HG02970 (cell line): Measurements from ENCODE around the gene RAB44.

Experiments used
- ATAC-seq: cut with Tn5 transposase; IDR thresholded peaks from one replicate; pipeline ENCODE4 v1.9.1; 2021; ENCODE audit warnings: mild to moderate bottlenecking, moderate library complexity, moderate number of reproducible peaks; ENCODE audit not compliant: unreplicated experiment, low FRiP score

RAB44 gene

DNA sequence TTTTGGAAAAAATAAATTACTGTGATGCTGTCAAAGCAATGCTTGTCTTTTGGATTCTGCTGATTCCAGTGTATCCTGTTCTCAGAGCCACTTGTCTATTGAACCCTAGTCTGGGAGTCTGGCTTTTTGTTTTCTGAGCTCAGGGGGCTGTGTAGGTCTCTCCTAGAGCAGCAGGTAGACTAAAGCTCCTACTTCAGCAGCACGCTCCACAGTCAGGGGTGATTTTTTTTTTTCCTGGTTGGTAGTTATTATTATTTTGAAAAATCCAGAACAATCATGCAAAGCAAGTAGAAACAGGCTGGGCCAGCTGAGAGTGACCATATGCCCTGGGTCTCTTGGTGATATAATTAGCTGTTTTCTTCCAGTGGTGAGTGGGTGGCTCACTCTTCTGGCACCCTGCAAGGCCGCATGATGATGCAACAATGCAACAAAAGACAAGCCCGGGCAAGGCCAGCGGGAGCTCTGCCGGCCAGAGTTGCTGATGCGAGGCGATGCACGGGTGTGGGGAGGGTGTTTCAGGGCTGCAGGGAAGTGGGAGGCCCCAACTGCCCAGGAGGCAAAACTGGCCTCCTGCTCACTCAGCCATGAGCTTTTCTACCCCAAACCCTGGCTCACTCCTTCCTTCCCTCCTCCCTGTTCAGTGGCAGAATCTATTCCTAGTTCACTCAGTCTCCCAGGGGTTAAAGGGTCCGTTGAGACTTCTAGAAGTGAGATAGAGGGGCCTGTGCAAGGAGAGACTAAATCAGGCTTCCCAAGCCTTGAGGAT, 30.6 kb upstream of the RAB44 start:
- peak; percentile 82 for ATAC-seq

DNA sequence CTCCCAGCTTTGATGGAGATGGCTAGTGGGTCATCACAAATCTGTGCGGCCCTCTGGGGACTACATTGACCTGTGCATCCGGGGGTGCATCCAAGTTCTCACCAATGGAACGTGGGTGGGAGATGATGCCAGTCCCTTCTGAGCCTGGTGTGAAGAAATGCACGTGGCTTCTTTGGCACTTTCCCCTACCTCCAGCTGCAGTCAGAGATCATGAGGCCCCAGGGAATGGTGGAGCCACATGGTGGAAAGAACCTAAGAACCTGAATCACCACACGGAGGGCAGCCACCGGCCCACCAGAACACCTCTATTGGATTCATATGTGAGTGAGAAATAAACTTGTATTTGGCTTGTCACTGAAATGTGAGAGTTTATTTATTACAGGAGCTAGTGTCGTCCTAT, 29.0 kb upstream of the RAB44 start:
- no peak for ATAC-seq

DNA sequence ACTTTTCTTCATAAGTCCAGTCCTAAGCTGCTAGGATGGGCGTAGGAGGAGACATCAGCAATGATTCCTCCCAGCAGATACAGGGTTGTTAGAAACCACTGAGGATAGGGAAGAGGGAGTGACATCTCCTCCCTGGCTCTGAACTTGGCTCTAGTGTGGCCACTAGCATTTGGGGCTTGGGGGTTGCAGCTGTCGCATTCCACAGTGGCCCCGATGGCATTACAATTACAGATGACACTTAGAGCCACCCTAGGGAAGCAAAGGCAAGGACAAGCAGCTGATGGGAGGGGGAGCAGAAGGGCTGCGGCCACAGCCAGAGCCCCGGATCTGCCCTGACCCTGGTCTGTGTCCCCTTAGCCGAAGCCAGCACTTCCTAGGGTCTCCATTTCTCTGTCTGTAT, 28.6 kb upstream of the RAB44 start:
- no peak for ATAC-seq

DNA sequence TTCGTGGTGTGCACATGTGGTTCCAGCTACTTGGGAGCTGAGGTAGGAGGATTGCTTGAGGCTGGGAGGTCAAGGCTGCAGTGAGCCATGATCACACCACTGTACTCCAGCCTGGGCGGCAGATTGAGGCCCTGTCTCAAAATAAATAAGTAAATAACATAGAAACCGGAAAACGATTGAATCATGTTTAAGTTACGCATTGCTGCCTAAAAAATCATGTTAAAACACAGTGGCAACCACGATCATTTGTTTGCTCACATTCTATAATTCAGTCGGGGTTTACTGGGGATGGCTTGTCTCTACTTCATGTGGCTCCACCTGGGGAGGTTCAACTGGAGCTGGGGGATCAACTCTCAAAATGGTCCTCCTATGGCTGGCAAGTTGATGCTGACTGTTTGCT, 27.4 kb upstream of the RAB44 start:
- no peak for ATAC-seq

DNA sequence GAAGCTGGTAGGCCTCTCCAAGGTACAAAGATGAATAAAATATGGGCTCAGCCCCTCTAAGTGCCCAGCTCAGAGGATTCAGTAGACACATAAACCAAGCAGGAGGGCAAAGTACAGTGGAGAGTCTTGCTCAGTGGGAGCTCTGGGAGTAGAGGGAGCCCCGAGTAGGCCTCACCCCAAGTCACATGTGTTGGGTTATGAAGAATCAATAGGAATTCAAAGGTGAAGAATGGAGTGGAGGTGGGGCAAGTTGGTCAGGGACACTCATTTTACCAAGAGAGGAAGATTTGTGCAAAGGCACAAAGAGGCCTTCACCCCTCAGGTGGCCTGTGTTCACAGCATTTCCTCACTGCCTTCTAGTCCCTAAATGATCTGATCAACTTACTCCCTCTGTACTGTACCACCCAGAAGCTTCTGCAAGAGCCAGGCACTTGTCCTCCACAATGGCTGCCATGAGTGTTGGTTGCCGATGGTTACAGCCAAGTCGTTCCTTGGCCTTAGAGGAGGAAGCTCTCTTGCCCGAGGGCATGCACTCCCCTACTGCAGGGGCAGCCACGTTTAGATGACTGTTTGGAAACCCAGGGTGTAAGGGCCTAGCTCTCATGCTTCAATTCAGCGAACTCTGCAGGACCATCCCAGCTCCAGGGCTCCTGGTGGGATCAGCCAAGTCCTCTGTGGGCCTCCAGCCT, 25.8 kb upstream of the RAB44 start:
- no peak for ATAC-seq

DNA sequence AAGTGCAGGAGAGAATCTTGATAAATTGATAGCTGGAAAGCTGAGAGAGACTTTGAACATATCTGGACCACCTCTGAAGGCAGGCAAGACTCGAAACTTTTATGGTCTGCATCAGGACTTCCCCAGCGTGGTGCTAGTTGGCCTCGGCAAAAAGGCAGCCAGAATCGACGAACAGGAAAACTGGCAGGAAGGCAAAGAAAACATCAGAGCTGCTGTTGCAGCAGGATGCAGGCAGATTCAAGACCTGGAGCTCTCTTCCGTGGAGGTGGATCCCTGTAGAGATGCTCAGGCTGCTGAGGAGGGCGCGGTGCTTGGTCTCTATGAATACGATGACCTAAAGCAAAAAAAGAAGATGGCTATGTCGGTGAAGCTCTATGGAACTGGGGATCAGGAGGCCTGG, 23.7 kb upstream of the RAB44 start:
- ATAC-seq = no peak

DNA sequence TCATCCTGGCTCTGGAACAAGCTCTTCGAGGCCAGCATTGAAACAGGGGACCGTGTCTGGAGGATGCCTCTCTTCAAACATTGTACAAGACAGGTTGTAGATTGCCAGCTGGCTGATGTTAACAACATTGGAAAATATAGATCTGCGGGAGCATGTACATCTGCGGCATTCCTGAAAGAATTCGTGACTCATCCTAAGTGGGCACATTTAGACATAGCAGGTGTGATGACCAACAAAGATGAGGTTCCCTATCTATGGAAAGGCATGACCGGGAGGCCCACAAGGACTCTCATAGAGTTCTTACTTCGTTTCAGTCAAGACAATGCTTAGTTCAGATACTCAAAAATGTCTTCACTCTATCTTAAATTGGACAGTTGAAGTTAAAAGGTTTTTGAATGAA, 22.7 kb upstream of the RAB44 start:
- no peak for ATAC-seq

DNA sequence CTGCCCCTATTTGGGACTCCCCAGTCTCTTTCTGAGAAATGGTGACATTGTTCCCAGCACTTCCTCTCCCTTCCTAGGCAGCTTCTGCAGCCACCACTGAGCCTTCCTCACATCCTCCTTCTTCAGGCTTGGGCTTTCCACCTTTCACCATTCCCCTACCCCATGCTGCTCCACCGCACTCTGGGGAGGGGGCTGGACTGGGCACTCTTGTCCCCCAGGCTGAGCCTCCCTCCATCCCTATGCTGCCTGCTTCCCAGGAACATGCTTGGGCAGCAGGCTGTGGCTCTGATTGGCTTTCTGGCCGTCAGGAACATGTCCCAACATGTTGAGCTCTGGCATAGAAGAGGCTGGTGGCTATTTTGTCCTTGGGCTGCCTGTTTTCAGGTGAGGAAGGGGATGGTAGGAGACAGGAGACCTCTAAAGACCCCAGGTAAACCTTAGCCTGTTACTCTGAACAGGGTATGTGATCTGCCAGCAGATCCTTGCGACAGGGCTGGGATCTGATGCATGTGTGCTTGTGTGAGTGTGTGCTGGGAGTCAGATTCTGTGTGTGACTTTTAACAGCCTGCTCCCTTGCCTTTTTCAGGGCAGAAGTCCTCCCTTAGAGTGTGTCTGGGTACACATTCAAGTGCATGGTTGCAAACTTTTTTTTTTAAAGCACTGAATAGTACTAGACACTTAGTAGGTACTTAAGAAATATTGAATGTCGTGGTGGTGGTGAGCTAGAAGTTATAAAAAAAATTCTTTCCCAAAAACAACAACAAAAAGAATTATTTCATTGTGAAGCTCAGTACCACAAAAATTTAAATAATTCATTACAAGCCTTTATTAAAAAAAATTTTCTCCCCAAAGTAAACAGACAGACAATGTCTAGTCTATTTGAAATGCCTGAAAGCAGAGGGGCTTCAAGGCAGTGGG, 21.2 kb upstream of the RAB44 start:
- ATAC-seq = no peak

DNA sequence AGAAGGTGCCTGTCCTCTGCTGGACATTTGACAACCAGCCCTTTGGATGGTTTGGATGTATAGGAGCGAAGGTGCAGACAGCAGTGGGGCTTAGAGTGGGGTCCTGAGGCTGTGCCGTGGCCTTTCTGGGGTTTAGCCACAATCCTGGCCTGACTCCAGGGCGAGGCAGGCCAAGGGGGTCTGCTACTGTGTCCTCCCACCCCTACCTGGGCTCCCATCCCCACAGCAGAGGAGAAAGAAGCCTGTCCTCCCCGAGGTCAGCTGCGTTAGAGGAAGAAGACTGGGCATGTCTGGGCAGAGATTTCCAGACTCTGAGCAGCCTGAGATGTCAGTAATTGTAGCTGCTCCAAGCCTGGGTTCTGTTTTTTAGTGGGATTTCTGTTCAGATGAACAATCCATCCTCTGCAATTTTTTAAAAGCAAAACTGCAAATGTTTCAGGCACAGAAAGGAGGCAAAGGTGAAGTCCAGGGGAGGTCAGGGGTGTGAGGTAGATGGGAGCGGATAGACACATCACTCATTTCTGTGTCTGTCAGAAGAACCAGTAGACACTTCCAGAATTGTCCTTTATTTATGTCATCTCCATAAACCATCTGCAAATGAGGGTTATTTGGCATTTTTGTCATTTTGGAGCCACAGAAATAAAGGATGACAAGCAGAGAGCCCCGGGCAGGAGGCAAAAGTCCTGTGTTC, 20.4 kb upstream of the RAB44 start:
- no peak for ATAC-seq

DNA sequence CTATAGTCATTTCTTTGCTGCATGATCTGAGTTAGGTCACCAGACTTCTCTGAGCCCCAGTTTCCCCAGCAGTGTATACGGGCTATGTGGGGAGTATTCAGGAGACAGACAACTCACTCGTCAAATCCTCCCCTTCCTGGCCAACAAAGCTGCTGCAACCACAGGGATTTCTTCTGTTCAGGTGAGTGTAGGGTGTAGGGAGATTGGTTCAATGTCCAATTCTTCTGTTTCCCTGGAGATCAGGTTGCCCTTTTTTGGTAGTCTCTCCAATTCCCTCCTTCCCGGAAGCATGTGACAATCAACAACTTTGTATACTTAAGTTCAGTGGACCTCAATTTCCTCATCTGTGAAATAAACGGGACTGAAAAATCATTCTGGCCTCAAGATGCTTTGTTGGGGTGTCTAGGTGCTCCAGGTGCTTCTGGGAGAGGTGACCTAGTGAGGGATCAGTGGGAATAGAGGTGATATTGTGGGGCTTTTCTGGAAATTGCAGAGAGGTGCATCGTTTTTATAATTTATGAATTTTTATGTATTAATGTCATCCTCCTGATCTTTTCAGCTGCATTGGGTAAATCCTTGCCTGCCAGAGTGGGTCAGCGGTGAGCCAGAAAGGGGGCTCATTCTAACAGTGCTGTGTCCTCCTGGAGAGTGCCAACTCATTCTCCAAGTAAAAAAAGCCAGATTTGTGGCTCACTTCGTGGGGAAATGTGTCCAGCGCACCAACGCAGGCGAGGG, 19.7 kb upstream of the RAB44 start:
- no peak for ATAC-seq

DNA sequence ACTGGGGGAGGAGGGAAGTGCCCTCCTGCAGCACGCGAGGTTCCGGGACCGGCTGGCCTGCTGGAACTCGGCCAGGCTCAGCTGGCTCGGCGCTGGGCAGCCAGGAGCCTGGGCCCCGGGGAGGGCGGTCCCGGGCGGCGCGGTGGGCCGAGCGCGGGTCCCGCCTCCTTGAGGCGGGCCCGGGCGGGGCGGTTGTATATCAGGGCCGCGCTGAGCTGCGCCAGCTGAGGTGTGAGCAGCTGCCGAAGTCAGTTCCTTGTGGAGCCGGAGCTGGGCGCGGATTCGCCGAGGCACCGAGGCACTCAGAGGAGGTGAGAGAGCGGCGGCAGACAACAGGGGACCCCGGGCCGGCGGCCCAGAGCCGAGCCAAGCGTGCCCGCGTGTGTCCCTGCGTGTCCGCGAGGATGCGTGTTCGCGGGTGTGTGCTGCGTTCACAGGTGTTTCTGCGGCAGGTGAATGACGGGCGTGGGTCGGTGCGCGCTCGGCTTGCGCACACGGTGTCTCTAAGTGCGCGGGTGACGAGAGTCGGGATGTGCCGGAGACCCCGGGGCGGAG, 19.1 kb upstream of the RAB44 start, which contains the start of gene CDKN1A:
TSS of gene CDKN1A (plus strand) at position 227 of the 555 bp plus-strand sequence. CDS start 5,388 bp downstream, outside the sequence.
- peak; percentile 40 for ATAC-seq

DNA sequence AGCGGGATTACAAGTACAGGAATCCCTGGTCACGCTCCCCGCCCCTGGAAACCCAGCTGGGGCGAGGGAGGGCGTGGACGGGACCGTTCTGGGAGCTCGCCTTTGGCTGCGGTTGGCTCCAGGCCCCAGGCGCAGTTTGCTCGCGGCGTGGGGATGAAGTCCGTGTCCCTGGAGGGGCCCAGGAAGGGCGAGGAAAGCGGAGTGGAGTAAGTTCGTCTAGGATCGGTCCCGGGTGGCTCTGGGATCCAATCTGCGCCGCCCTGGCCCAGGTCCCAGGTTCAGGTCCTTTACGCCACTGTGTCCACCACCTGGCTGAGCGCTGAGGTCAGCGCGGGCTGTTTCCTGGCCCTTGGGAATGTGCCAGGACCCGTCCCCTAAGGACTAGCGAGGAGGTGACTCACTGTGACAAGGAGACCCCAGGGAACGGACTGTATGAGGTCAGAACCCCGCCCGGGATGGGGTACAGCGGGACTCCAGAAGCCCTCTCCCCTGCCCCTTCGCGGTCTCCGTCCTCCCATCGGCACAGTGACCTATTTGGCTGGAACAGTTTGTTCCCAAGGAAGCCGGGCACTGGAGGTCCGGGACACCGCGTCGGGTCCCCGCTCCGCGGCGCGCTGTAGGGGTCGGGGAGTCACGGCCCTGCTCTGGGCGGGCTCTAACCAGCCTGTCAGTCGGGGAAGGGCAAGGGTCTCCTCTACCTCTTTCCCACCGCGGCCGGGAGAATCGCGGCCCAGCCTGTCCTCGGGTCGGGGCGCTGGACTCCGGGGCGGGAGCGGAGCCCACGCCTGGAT, 18.4 kb upstream of the RAB44 start:
- no peak for ATAC-seq

DNA sequence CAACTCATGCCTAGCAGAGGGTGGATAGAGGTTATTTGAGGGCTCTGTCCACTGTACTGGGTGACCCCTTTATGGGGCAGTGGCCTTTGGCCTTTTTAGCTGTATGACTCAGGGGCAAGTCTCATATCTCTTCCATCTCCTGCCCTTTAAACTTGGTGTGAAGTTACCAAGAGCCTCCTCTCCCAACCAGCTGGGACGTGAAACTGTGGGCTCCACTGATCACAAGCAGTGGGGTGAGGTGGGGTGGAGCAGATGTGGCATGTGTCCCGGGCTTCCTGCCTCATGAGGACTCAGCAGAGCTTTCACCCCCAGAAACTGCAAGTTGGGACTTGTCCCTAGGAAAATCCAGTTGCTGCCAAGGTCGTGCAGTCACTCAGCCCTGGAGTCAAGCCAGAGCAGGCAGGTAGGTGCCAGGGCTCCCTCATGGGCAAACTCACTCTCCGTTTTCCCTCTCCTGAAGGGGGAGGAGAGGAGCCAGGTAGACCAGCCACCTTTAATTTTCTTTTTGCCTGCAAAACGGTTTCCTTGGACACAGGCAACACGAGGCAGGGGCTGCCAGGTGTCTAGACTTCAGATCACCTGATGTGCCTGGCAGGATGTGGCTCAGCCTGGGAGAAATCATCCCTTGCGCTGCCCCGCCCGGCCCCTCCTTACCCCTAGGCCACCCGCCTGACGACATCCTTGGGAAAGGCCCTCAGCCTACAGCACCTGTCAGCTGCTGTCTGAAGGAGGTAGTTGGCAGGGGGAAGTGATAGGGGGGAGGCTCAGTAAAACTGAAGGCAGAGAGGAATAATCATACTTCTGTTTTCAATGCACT, 15.1 kb upstream of the RAB44 start:
- peak; percentile 18 for ATAC-seq

DNA sequence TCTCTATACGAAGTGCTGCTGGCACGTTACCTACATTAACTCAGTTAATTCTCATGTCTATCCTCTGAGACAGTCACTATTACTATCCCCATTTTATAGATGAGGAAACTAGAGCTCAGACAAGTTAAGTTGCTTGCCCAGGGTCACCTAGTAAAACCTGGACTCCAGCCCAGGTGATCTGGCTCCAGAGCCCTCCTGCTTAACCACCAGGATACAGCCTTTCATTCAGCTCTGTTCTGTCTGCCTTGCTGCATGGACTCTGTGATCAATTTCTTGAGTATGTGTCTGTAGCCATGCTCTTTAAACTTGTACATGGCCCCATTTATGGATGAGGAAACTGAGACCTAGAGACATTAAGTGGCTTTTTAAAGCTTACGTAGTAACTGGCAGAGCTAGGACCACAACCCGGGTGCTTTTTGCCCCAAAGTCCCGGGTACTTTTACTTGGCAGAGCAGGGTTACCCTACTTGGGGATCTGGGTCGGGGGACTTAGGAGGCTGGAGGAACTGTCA, 14.4 kb upstream of the RAB44 start:
- ATAC-seq = no peak

DNA sequence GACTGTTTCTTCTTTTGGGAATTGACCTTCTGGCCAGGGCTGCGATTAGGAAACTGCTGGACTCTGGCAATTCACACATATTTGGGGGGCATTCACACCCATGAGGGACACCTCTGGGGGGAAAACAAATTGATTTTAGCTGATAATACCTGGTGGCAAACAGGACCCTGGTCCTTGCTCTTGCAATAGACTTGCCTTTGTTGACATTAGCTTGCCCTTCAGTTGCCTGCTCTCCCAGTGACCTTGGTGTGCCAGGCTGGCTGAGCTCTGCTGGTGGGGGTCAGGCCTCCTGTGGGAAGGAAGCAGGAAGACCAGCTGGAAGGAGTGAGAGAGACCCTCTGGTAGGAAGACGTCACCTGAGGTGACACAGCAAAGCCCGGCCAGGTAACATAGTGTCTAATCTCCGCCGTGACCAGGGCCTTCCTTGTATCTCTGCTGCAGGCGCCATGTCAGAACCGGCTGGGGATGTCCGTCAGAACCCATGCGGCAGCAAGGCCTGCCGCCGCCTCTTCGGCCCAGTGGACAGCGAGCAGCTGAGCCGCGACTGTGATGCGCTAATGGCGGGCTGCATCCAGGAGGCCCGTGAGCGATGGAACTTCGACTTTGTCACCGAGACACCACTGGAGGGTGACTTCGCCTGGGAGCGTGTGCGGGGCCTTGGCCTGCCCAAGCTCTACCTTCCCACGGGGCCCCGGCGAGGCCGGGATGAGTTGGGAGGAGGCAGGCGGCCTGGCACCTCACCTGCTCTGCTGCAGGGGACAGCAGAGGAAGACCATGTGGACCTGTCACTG, 13.8 kb upstream of the RAB44 start:
- ATAC-seq = no peak

DNA sequence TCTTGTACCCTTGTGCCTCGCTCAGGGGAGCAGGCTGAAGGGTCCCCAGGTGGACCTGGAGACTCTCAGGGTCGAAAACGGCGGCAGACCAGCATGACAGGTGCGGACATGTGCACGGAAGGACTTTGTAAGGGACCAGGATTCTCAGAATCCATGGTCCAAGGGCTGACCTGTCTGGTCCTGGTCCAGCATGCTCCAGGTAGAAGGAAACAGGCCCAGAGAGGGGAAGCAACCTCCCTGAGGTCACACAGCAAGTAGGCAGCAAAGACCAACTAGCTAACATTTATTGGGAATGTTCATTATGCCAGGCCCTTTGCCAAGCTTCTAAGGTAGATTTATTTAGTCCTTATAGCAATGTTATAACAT, 13.2 kb upstream of the RAB44 start:
- no peak for ATAC-seq
